OCI-LY3 (cell line): Measurements from ENCODE around the gene HES4.

ENCODE experiments used
- H2AFZ ChIP-seq: fragments of 200-600, 300-600 bp; shearing (Covaris generic); 2 replicates; pipeline ENCODE4 v1.6.0; 2014; ENCODE audit warnings: antibody characterized with exemption, low read depth, low read length
- H3K27ac ChIP-seq: fragments of 200-600, 300-600 bp; sonication (generic); 2 replicates; pipeline ENCODE4 v1.5.1; 2014; ENCODE audit warnings: mild to moderate bottlenecking, low read length, moderate library complexity, mixed read lengths
- H3K27me3 ChIP-seq: fragments of 200-600, 300-600 bp; sonication (generic); 2 replicates; pipeline ENCODE4 v1.6.1; 2014; ENCODE audit warnings: low read depth, low read length, mixed read lengths
- H3K36me3 ChIP-seq: fragments of 200-600, 300-600 bp; sonication (generic); replicated peaks from 2 replicates; pipeline ENCODE3; 2014; ENCODE audit warnings: low read depth, low read length, mixed read lengths
- H3K4me1 ChIP-seq: fragments of 300-600, 200-600 bp; sonication (generic); 2 replicates; pipeline ENCODE4 v1.6.1; 2014; ENCODE audit warnings: low read length, mixed read lengths
- H3K4me2 ChIP-seq: fragments of 200-600, 300-600 bp; sonication (generic); 2 replicates; pipeline ENCODE4 v1.6.1; 2014; ENCODE audit warnings: low read length, mixed read lengths
- H3K4me3 ChIP-seq: fragments of 300-600, 200-600 bp; sonication (generic); 2 replicates; pipeline ENCODE4 v1.5.1; 2014; ENCODE audit warnings: antibody characterized with exemption, mild to moderate bottlenecking, low read length, moderate library complexity
- H3K79me2 ChIP-seq: fragments of 300-600, 200-600 bp; shearing (Covaris generic); 2 replicates; pipeline ENCODE4 v1.6.1; 2014; ENCODE audit warnings: mild to moderate bottlenecking, low read length, mixed read lengths
- H3K9ac ChIP-seq: fragments of 300-600, 200-600 bp; shearing (Covaris generic); 2 replicates; pipeline ENCODE4 v1.6.0; 2014; ENCODE audit warnings: mild to moderate bottlenecking, low read length, moderate library complexity
- H3K9me3 ChIP-seq: fragments of 200-600, 300-600 bp; shearing (Covaris generic); 2 replicates; pipeline ENCODE4 v1.6.1; 2014; ENCODE audit warnings: low read length, mixed read lengths; ENCODE audit not compliant: insufficient read depth
- H4K20me1 ChIP-seq: fragments of 200-600, 300-600 bp; sonication (generic); 2 replicates; pipeline ENCODE4 v1.6.1; 2016; ENCODE audit warnings: low read length, mixed read lengths; ENCODE audit not compliant: insufficient read depth
- CTCF ChIP-seq: fragments of 200-600, 300-600 bp; sonication (generic); IDR thresholded peaks from 2 replicates; pipeline ENCODE4 v1.5.1; 2014; ENCODE audit warnings: antibody characterized with exemption, low read length, low read depth
- EZH2phosphoT487 ChIP-seq: fragments of 200-600 bp; shearing (Covaris generic); IDR thresholded peaks from 2 replicates; pipeline ENCODE4 v1.6.1; 2018; ENCODE audit warnings: antibody characterized with exemption, mixed run types, low read depth

The HES4 gene

GRCh38 chr1:1021010-1021919 lies 21.4 kb upstream of the HES4 start:
- Histone ChIP-seq H3K4me3 (peak overlapping the region; percentile 81), H3K79me2 (no peaks in the 10 kb centered on the region), H3K4me2 (peak overlapping the region; percentile 78), H4K20me1 (0 out of 2 replicates have a peak, but pooled peaks cover 4% of the 10 kb centered on the region), H2AFZ (no peak overlapping the region), H3K9me3 (no peaks in the 10 kb centered on the region), H3K27ac (no peak overlapping the region), H3K4me1 (peaks cover 7% of the 10 kb centered on the region; the same call in 1 of the 2 replicates), H3K36me3 (no peaks in the 10 kb centered on the region), H3K9ac (0 out of 2 replicates have a peak overlapping the region, but pooled peaks have one; percentile 1), H3K27me3 (peaks cover 13% of the 10 kb centered on the region)
- TF ChIP-seq EZH2phosphoT487: no peak
- no peak for TF ChIP-seq CTCF

- H3K9ac ChIP-seq: peak overlapping the region; percentile 62
- TF ChIP-seq CTCF (no peak), EZH2phosphoT487 (no peak)
- peaks cover 13% of the 10 kb centered on the region for H3K27me3 ChIP-seq
- peak overlapping the region; percentile 81 for H3K4me3 ChIP-seq
- H2AFZ ChIP-seq: no peak overlapping the region
- H3K9me3 ChIP-seq: no peaks in the 10 kb centered on the region
- H3K36me3 ChIP-seq: no peaks in the 10 kb centered on the region
- peaks cover 7% of the 10 kb centered on the region; the same call in 1 of the 2 replicates for H3K4me1 ChIP-seq
- H3K27ac ChIP-seq: no peak overlapping the region
- H3K79me2 ChIP-seq: no peaks in the 10 kb centered on the region
- H4K20me1 ChIP-seq: 0 out of 2 replicates have a peak, but pooled peaks cover 4% of the 10 kb centered on the region
- H3K4me2 ChIP-seq: peak overlapping the region; percentile 78
Observed at GRCh38 chr1:1020415-1021009, 20.6 kb upstream of the HES4 start.

GRCh38 chr1:1020000-1020404 lies 20.1 kb upstream of the HES4 start, which contains the start of gene AGRN:
Gene AGRN, plus strand, starts transcription at chr1:1020120. Its CDS starts 53 bp downstream, at chr1:1020173.
- peak within 1 kb of the TSS; percentile 78 for H3K4me2 ChIP-seq
- H3K4me1 ChIP-seq: peaks cover 7% of the 10 kb centered on the region; the same call in 1 of the 2 replicates
- no peaks in the 10 kb centered on the region for H3K79me2 ChIP-seq
- H3K27me3 ChIP-seq: peaks cover 13% of the 10 kb centered on the region
- no peak within 1 kb of the TSS for H2AFZ ChIP-seq
- H3K9ac ChIP-seq: peak within 1 kb of the TSS; percentile 62
- no peaks in the 10 kb centered on the region for H3K36me3 ChIP-seq
- no peak for TF ChIP-seq CTCF
- TF ChIP-seq EZH2phosphoT487: no peak
- H3K9me3 ChIP-seq: no peaks in the 10 kb centered on the region
- H4K20me1 ChIP-seq: 0 out of 2 replicates have a peak, but pooled peaks cover 4% of the 10 kb centered on the region
- H3K27ac ChIP-seq: no peak within 1 kb of the TSS; the same call in 1 of the 2 replicates
- H3K4me3 ChIP-seq: peak within 1 kb of the TSS; percentile 81
